COLO668 (cell line): ENCODE results near the gene IL10RB.
A peak's percentile ranks its signal among the peaks of the same experiment; 100 is the strongest.
"Not testable (repeated sequence)": the region's sequence is repeated elsewhere in the genome, so short reads cannot be mapped to it uniquely, and the experiment has no call there.

Experiments
- DNase-seq: peaks from one replicate; lab custom pipeline; 2025; ENCODE audit not compliant: unreplicated experiment; lab: John Stamatoyannopoulos, UW

IL10RB gene

DNA sequence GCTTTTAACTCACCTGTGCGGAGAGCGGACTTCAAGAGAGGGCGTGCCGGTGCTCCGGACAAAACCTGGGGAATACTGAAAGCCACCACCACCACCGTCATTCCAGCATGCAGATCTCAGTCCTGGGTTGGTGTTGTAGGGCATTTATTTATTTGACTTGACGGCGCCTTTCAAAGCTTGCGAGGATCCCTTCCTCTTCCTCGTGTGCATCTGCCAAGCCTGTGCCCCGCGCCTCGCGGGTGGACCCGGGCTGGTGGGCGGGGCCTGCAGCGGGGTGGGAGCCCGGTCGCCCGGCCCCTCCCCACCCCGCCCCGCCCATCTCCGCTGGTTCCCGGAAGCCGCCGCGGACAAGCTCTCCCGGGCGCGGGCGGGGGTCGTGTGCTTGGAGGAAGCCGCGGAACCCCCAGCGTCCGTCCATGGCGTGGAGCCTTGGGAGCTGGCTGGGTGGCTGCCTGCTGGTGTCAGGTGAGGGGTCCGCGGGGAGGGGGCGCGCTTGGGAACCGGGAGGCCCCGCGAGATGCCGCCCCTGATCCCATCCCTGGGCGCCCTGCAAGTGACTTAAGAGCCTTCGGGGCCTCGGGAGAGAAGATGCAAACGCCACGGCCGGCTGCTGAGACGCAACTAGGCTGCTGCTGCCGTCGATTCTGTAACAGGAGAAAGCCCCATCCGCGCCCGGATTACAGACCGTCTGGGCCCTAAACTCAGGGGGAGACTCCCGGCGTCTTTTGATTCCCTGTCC is at the start of gene IL10RB:
TSS of gene IL10RB (plus strand) at position 318 of the 739 bp plus-strand sequence. CDS start at position 417, 99 bp downstream.
- DNase-seq: peak; percentile 92

- DNase-seq: no peak
These were observed 49.0 kb upstream of the IL10RB start for GRCh38 chr21:33217138-33217520.

GRCh38 chr21:33219300-33219699 is 46.9 kb upstream of the IL10RB start:
- no peak for DNase-seq

- no peak for DNase-seq
These were observed 46.2 kb upstream of the IL10RB start for GRCh38 chr21:33219954-33220353.

- not testable (repeated sequence) for DNase-seq
These were observed 40.8 kb upstream of the IL10RB start for GRCh38 chr21:33225376-33225775.

GRCh38 chr21:33228455-33228854 is 37.7 kb upstream of the IL10RB start:
- no peak for DNase-seq

DNA sequence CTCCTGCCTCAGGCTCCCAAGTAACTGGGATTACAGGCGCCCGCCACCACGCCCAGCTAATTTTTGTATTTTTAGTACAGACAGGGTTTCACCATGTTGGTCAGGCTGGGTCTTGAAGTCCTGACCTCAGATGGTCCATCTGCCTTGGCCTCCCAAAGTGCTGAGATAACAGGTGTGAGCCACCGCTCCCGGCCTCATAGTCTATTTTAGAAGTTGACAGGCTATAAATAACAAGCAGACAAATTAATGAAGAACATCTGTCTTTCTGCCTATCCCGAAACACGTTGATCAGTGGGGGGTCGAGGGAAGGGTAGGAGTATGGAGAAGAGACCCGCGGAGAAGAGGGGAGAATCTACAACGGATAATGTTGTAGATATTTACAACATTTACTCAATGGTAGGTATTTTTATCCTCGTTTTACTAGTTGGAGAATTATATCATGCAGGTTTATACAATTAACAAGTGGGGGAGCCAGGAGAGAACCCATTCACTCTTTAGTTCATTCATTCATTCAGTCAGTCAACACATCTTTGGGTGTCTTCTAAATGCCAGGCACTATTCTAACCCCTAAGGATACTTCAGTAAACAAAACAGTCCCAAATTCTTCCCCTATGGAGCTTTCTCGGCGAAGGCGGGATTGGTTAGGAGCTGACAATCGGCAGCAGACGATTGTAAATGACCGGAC is 36.9 kb upstream of the IL10RB start:
- DNase-seq: no peak

- DNase-seq: peak; percentile 87
These were observed 36.2 kb upstream of the IL10RB start, which contains the start of gene IFNAR2 for GRCh38 chr21:33229784-33230544. Gene IFNAR2 (plus strand): TSS chr21:33229938. CDS start chr21:33241923, 11,985 bp downstream.

- peak; percentile 52 for DNase-seq
These were observed 35.4 kb upstream of the IL10RB start for GRCh38 chr21:33230545-33231324.

- DNase-seq: no peak
These were observed 34.6 kb upstream of the IL10RB start for GRCh38 chr21:33231526-33231925.

- DNase-seq: no peak
These were observed 33.7 kb upstream of the IL10RB start for GRCh38 chr21:33232291-33233034.

DNA sequence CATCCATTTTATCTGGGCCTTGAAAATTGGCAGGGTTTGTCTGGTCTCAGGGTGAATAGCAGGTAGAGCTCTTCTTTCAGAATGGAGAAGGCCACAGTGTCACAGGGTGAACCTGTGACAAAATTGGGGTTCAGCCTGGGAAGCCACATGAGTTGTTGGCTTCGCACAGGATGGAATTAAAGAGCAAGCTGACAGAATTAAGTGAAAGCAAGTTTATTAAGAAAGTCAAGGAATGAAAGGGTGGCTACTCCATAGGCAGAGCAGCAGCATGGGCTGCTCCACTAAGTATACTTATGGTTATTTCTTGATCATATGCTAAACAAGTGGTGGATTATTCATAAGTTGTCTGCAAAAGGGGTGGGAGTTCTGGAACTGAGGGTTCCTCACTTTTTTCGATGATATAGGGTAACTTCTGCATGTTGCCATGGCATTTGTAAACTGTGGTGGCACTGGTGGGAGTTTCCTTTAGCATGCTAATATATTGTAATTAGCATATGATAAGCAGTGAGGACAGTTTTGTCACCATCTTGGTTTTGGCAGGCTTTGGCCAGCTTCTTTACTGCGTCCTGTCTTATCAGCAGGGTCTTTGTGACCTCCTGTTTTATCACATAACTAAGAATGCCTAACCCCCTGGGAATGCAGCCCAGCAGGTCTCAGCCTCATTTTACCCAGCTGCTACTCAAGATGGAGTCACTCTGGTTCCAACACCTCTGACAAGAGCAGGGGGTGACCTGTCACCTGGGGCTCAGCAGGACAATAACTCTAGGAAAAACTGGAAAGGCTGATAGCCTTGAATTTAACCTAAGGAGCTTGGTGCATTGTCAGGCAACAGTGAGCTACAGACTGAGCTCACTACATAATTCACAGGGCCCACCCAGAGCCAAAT is 31.3 kb upstream of the IL10RB start:
- no peak for DNase-seq

DNA sequence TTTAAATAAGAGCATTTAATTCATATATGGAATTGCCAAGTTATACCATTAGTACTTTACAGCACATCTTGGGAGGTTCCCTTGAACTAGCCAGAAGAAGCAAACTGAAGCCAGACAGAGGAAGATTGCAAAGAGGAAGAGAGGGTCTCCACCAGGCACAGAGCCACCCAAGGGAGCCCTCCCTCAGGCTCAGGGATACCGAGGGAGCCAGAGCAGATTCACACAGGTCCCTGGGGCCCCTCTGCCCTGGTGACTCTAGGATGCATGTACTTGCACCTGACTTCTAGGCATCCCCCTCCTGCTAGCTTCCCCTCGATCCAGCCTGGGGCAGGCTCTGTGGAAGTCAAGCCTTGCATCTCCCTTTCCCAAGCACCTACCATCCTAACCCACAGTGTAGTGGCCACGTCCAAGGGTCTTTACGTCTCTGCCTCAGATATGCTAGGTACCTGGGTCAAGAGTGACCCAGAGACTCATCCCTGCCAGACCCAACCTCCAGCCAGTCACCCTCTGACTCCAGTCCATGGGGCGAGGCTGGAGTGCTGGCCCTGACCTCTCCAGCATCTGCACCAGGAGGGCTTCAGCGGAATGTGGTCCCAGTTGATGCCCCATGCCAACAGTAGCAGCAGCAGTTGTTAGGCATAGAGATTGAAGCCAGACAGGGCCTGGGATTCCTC is 30.0 kb upstream of the IL10RB start:
- no peak for DNase-seq

DNA sequence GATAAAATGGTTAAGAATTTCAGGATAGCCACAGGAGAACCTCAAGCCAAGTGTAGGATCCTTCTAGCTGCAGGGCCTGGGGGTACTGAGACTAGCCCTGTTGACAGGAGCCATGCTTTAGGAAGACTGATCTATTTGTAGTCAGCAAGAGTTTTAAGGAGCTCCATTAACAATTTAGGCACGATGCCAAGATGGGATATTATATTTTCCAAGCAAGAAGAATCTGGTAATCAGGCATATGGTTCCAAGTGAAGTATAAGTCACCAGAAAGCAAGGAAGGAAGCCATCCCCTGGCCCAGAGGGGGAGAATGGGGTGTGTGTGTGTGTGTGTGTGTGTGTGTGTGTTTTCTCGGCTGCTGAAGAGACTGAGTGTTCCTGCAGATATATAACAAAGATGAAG is 29.4 kb upstream of the IL10RB start:
- no peak for DNase-seq

DNA sequence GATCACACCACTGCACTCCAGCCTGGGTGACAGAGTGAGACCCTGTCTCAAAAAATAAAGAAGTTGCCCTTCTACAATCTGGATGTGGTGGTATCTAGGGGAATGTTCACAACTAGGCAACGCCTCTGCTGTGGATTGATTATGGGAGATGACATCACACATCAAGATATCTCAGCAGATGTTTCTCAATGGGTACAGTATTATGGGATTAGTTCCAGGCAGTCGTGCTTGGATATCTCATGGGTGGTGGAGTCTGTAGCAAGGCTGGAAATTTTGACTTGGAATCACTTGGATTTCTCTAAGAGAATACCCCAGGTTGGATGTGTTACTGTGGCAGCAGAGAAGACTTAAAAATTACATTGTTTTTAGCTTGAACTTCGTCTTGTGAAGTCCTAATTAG is 28.7 kb upstream of the IL10RB start:
- DNase-seq: no peak

DNA sequence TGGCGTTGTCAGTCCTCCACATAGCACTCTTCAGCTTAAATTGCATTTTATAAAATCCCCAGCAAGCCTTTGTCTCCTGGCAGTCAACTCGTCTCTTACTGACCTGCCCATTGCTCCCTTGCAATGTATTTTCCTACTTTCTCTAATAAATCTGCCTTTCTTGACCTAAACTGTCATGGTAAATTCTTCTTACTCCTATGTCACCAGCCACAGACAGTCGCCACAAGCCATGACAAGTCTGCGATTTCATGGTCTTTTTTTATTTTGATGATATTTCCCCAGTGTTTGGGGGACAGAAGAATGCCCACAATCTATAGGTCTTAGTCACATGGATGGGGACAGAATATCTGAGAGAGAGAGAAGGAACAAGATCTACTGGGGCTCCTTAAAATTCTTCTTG is 28.0 kb upstream of the IL10RB start:
- no peak for DNase-seq

GRCh38 chr21:33238565-33239255 is 27.5 kb upstream of the IL10RB start:
- DNase-seq: no peak

GRCh38 chr21:33239559-33240127 is 26.5 kb upstream of the IL10RB start:
- not testable (repeated sequence) for DNase-seq
